DOHH2 (cell line): ENCODE data around the gene NPM3.

Experiments
- H3F3A ChIP-seq: fragments of 200-600 bp; sonication (generic), shearing (Covaris generic); 2 replicates; pipeline ENCODE4 v1.6.0; 2016; ENCODE audit warnings: antibody characterized with exemption, mild to moderate bottlenecking; ENCODE audit not compliant: control insufficient read depth, insufficient read depth
- H3K27ac ChIP-seq: fragments of 200-600 bp; sonication (generic); 2 replicates; pipeline ENCODE4 v1.5.1; 2014; ENCODE audit warnings: low read depth, mild to moderate bottlenecking, low read length, moderate library complexity
- H3K27me3 ChIP-seq: fragments of 200-600 bp; sonication (generic); 2 replicates; pipeline ENCODE4 v1.6.1; 2014; ENCODE audit warnings: mild to moderate bottlenecking, low read length, mixed read lengths; ENCODE audit not compliant: control insufficient read depth
- H3K36me3 ChIP-seq: fragments of 200-600 bp; sonication (generic); 2 replicates; pipeline ENCODE4 v1.6.1; 2014; ENCODE audit warnings: mild to moderate bottlenecking, low read length, moderate library complexity, mixed read lengths; ENCODE audit not compliant: control insufficient read depth
- H3K4me1 ChIP-seq: fragments of 200-600 bp; sonication (generic); 2 replicates; pipeline ENCODE4 v1.6.1; 2014; ENCODE audit warnings: mild to moderate bottlenecking, low read length, mixed read lengths; ENCODE audit not compliant: control insufficient read depth
- H3K4me2 ChIP-seq: fragments of 200-600 bp; sonication (generic); 2 replicates; pipeline ENCODE4 v1.6.0; 2014; ENCODE audit warnings: mild to moderate bottlenecking, low read length, moderate library complexity
- H3K4me3 ChIP-seq: fragments of 200-600 bp; sonication (generic); 2 replicates; pipeline ENCODE4 v1.5.1; 2014; ENCODE audit warnings: mild to moderate bottlenecking, low read length, mixed read lengths
- H3K79me2 ChIP-seq: fragments of 200-600 bp; sonication (generic); 2 replicates; pipeline ENCODE4 v1.6.1; 2014; ENCODE audit warnings: mild to moderate bottlenecking, low read length, mixed read lengths; ENCODE audit not compliant: control insufficient read depth
- H3K9me2 ChIP-seq: fragments of 200-600 bp; sonication (generic); replicated peaks from 2 replicates; pipeline ENCODE4 v1.6.1; 2014; ENCODE audit warnings: mild to moderate bottlenecking, low read length, mixed read lengths; ENCODE audit not compliant: control insufficient read depth
- H3K9me3 ChIP-seq: fragments of 200-600 bp; sonication (generic); 2 replicates; pipeline ENCODE4 v1.6.1; 2014; ENCODE audit warnings: antibody characterized with exemption, low read length, mixed read lengths; ENCODE audit not compliant: control insufficient read depth, insufficient read depth
- H4K20me1 ChIP-seq: fragments of 200-600 bp; sonication (generic); 2 replicates; pipeline ENCODE4 v1.6.0; 2014; ENCODE audit warnings: low read depth, mild to moderate bottlenecking, antibody characterized with exemption, low read length, moderate library complexity; ENCODE audit not compliant: control insufficient read depth, insufficient read depth
- CTCF ChIP-seq: fragments of 200-600 bp; sonication (generic); IDR thresholded peaks from one replicate; pipeline ENCODE4 v1.5.1; 2014; ENCODE audit warnings: antibody characterized with exemption, mild to moderate bottlenecking, low read depth, low read length; ENCODE audit not compliant: poor library complexity, severe bottlenecking
- EZH2phosphoT487 ChIP-seq: fragments of 200-600 bp; sonication (generic); IDR thresholded peaks from 2 replicates; pipeline ENCODE4 v1.6.1; 2017; ENCODE audit warnings: borderline replicate concordance, mild to moderate bottlenecking, antibody characterized with exemption, low read length, moderate library complexity, mixed read lengths

The NPM3 gene

GRCh38 chr10:101745074-101745696 is 38.1 kb downstream of the NPM3 start:
- Histone ChIP-seq H3K27me3 (peaks cover 2% of the 10 kb centered on the region; the same call in 1 of the 2 replicates), H3K79me2 (no peaks in the 10 kb centered on the region), H3K9me3 (no peaks in the 10 kb centered on the region), H3K36me3 (no peaks in the 10 kb centered on the region), H3K4me1 (no peaks in the 10 kb centered on the region), H3K27ac (no peak overlapping the region), H3K4me2 (no peak overlapping the region), H4K20me1 (no peaks in the 10 kb centered on the region), H3F3A (no peaks in the 10 kb centered on the region), H3K4me3 (no peak overlapping the region), H3K9me2 (no peaks in the 10 kb centered on the region)
- TF ChIP-seq CTCF, result no peak

- no peaks in the 10 kb centered on the region for H3K9me2 ChIP-seq
- peaks cover 2% of the 10 kb centered on the region; the same call in 1 of the 2 replicates for H3K27me3 ChIP-seq
- no peaks in the 10 kb centered on the region for H3K36me3 ChIP-seq
- H3K4me2 ChIP-seq, result no peak overlapping the region
- no peak overlapping the region for H3K27ac ChIP-seq
- H3K4me1 ChIP-seq, result no peaks in the 10 kb centered on the region
- H3F3A ChIP-seq, result no peaks in the 10 kb centered on the region
- H3K4me3 ChIP-seq, result no peak overlapping the region
- no peaks in the 10 kb centered on the region for H3K79me2 ChIP-seq
- TF ChIP-seq EZH2phosphoT487 (no peak), CTCF (no peak)
- no peaks in the 10 kb centered on the region for H3K9me3 ChIP-seq
- H4K20me1 ChIP-seq, result no peaks in the 10 kb centered on the region
These were observed 39.0 kb downstream of the NPM3 start for GRCh38 chr10:101744267-101744666.

- no peaks in the 10 kb centered on the region for H3K9me3 ChIP-seq
- H3K79me2 ChIP-seq, result no peaks in the 10 kb centered on the region
- no peak overlapping the region for H3K4me3 ChIP-seq
- no peak overlapping the region for H3K4me2 ChIP-seq
- no peaks in the 10 kb centered on the region for H3K36me3 ChIP-seq
- H3K27ac ChIP-seq, result no peak overlapping the region
- no peaks in the 10 kb centered on the region for H4K20me1 ChIP-seq
- H3K4me1 ChIP-seq, result no peaks in the 10 kb centered on the region
- peaks cover 2% of the 10 kb centered on the region; the same call in 1 of the 2 replicates for H3K27me3 ChIP-seq
- no peaks in the 10 kb centered on the region for H3K9me2 ChIP-seq
- no peaks in the 10 kb centered on the region for H3F3A ChIP-seq
- TF ChIP-seq EZH2phosphoT487 (no peak), CTCF (no peak)
These were observed 41.3 kb downstream of the NPM3 start for GRCh38 chr10:101741938-101742337.
